SK-N-SH (cell line): ENCODE measurements around the gene ZNF628.

Experiments used
- CTCF ChIP-seq: fragments of 200-600 bp; sonication (generic); IDR thresholded peaks from 2 replicates; pipeline ENCODE4 v1.6.1; 2017; ENCODE audit warnings: antibody characterized with exemption, mild to moderate bottlenecking, moderate library complexity
- EP300 ChIP-seq, 2 experiments: IDR thresholded peaks; 2 replicates each; pipeline versions ENCODE4 v1.4.0 to v1.6.1; 2012; ENCODE audit warnings: borderline replicate concordance in 1 of 2, low read depth in 1 of 2, low read length in 1 of 2
- JUND ChIP-seq: IDR thresholded peaks from 2 replicates; pipeline ENCODE4 v1.4.0; 2012
- MAX ChIP-seq: IDR thresholded peaks from 2 replicates; pipeline ENCODE4 v1.4.0; 2012; ENCODE audit warnings: low read depth
- POLR2AphosphoS5 ChIP-seq: IDR thresholded peaks from 2 replicates; pipeline ENCODE4 v1.6.1; 2012; ENCODE audit warnings: low read depth, low read length
- RAD21 ChIP-seq: IDR thresholded peaks from 2 replicates; pipeline ENCODE4 v1.6.1; 2012; ENCODE audit warnings: mild to moderate bottlenecking, low read length
- REST ChIP-seq: IDR thresholded peaks from 2 replicates; pipeline ENCODE4 v1.6.1; 2012; ENCODE audit warnings: mild to moderate bottlenecking, low read depth, low read length, moderate library complexity
- RFX5 ChIP-seq: IDR thresholded peaks from 2 replicates; pipeline ENCODE4 v1.6.1; 2012; ENCODE audit warnings: mild to moderate bottlenecking, improper control_type of control experiment, low read length
- SIN3A ChIP-seq: IDR thresholded peaks from 2 replicates; pipeline ENCODE4 v1.6.1; 2012; ENCODE audit warnings: low read depth, mild to moderate bottlenecking, low read length, moderate library complexity, borderline replicate concordance
- TCF12 ChIP-seq: IDR thresholded peaks from 2 replicates; pipeline ENCODE4 v1.4.0; 2012

GRCh38 chr19:55442372-55442961, 34.0 kb upstream of the ZNF628 start:
- TF ChIP-seq CTCF: no peak
- no peak for TF ChIP-seq TCF12
- TF ChIP-seq RAD21: no peak
- no peak for TF ChIP-seq JUND
- TF ChIP-seq SIN3A: no peak
- no peak for TF ChIP-seq EP300 (IDR thresholded peaks at IDR 0.05; ENCODE audit: borderline replicate concordance in 1 of 2, low read depth in 1 of 2, low read length in 1 of 2)
- TF ChIP-seq RFX5: no peak
- TF ChIP-seq POLR2AphosphoS5: no peak
- TF ChIP-seq REST: no peak
- TF ChIP-seq MAX: no peak
